Esophagus squamous epithelium (tissue), 5 donors: ENCODE results near the gene LILRA2. TPM values are rescaled to one million over a fixed set of nuclear protein-coding genes. Genes with fewer than 3 reads are reported as not detected.

Experiments
- DNase-seq: peaks from one replicate; lab custom pipeline; 2025; lab: John Stamatoyannopoulos, UW
- H3K27ac ChIP-seq, 4 donors: fragments of 200-600 bp; sonication (generic); one replicate each; pipeline ENCODE4 v1.5.1; 2016 to 2019; ENCODE audit warnings: mild to moderate bottlenecking in 1 of 4
- H3K27me3 ChIP-seq, 4 donors: fragments of 200-600 bp; sonication (generic); 1 replicate in 3 of 4; 2 replicates in 1 of 4; pipeline versions ENCODE4 v1.5.1 to v1.6.0; 2017 to 2021; ENCODE audit warnings: antibody characterized with exemption in 1 of 4
- H3K36me3 ChIP-seq, 3 donors: fragments of 200-600 bp; sonication (generic); one replicate each; pipeline ENCODE4 v1.5.1; 2016 to 2019
- H3K4me1 ChIP-seq, 3 donors: fragments of 200-600 bp; sonication (generic); one replicate each; pipeline ENCODE4 v1.5.1; 2017 to 2019
- H3K4me3 ChIP-seq, 4 donors: fragments of 200-600 bp; sonication (generic); 1 replicate in 3 of 4; 2 replicates in 1 of 4; pipeline ENCODE4 v1.5.1; 2016 to 2019; ENCODE audit warnings: mild to moderate bottlenecking in 2 of 4, moderate library complexity in 1 of 4
- H3K9me3 ChIP-seq, 3 donors: fragments of 200-600 bp; sonication (generic); one replicate each; pipeline ENCODE4 v1.5.1; 2016 to 2019
- CTCF ChIP-seq, 6 experiments: fragments of 450-650 bp in 4 of 6; fragments of 200-600 bp in 2 of 6; sonication (generic) in 2 of 6; IDR thresholded peaks; one replicate each; pipeline ENCODE4 v1.5.1; 2016 to 2019; ENCODE audit warnings: antibody characterized with exemption in 6 of 6, mild to moderate bottlenecking in 4 of 6, moderate library complexity in 4 of 6
- POLR2A ChIP-seq, 4 donors: fragments of 450-650 bp; IDR thresholded peaks; one replicate each; pipeline ENCODE4 v1.6.1; 2017; ENCODE audit warnings: antibody characterized with exemption in 4 of 4, mild to moderate bottlenecking in 4 of 4, moderate library complexity in 3 of 4
- WGBS, 2 donors: methylation state at CpG; one replicate each; pipeline ENCODE4 v1.1.5; 2018; 5-methylcytosine and 5-hydroxymethylcytosine counted together
- intact Hi-C: fragments of 100-400 bp; cut with DNase I; formaldehyde crosslinking; loops from one replicate; pipeline ENCODE4 v1.15.0; 2022
- total RNA-seq, 4 donors: library from RNA; depleted of rRNA; stranded (reverse); fragments of >200 nt; gene quantifications; one replicate each; pipeline ENCODE4 v1.1.0, GENCODE V29; 2016
- donor health status: DM: yes; HTN: yes; CAD: no.

The LILRA2 gene
- total RNA-seq, result under 1 TPM in 3 of 4 donors, not detected in 1; 0.11 to 0.76 (median 0.53) TPM

DNA sequence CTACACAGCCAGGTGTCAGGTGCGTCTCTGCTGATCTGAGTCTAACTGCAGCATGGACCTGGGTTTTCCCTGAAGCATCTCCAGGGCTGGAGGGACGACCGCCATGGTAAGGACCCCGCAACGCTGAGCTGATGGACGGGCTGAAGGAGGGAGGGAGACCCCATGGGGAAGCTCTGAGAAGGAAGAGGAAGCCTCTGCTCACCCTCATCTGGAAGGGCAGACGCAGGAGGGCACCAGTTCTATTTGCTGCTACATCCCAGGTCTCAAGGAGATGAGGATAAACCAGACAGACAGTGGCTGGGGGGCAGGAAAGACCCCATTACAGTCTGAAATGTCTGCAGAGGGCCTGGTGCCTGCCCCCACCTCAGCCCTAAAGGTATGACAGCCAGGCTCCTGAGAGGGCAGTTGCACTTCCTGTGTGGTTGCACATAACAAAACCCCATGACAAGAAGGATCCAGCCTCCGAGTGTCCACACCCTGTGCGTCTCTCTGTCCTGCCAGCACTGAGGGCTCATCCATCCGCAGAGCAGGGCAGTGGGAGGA, at the start of gene LILRA2:
Gene LILRA2, plus strand, starts transcription at position 461 of the 543 bp plus-strand sequence. CDS start 89 bp downstream, outside the sequence.
- WGBS, 2 donors, result 56% methylated on average over 8 of the region's 10 CpGs; no CpG with 5 or more reads in 1 of the 2 donors
- H3K4me3 ChIP-seq, result peak within 1 kb of the TSS in 1 of 4 donors; percentile 1
- no peak for DNase-seq
- no peak for TF ChIP-seq POLR2A (IDR thresholded peaks at IDR 0.05)
- no peak for TF ChIP-seq CTCF (IDR thresholded peaks at IDR 0.05)
- peaks cover 0 to 4% (median 0%) of the 10 kb centered on the region in 4 donors for H3K27me3 ChIP-seq
- H3K9me3 ChIP-seq, result no peaks in the 10 kb centered on the region
- intact Hi-C loops, result no loop called here
- H3K4me1 ChIP-seq, result no peaks in the 10 kb centered on the region
- H3K27ac ChIP-seq, result peak within 1 kb of the TSS in 1 of 4 donors; percentile 14
- H3K36me3 ChIP-seq, result no peaks in the 10 kb centered on the region

- no peak for DNase-seq
- TF ChIP-seq POLR2A (IDR thresholded peaks at IDR 0.05) (no peak), CTCF (IDR thresholded peaks at IDR 0.05) (no peak)
- Histone ChIP-seq H3K4me1 (no peaks in the 10 kb centered on the region), H3K9me3 (no peaks in the 10 kb centered on the region), H3K4me3 (no peak overlapping the region), H3K27me3 (peaks cover 0 to 21% (median 1%) of the 10 kb centered on the region in 4 donors), H3K36me3 (no peaks in the 10 kb centered on the region), H3K27ac (no peak overlapping the region)
- intact Hi-C loops, result no loop called here
- 79 to 82% methylated on average over 5 of the region's 5 CpGs for WGBS, 2 donors
Measured at GRCh38 chr19:54525636-54526035, 48.0 kb upstream of the LILRA2 start.

DNA sequence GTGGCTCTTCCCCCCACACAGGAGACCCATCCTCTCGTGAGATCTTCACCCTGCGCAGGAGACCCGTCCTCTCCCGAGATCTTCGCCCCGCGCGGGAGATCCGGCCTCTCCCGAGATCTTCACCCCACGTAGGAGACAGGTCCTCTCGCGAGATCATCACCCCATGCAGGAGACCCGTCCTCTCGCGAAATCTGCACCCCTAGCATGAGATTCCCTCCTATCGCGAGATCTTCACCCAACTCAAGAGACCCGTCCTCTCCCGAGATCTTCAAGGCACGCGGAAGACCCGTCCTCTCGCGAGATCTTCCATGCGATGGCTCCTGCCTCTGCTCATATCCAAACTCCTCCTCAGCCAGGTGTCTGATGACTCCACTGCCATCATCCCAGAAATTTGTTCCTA, 46.6 kb upstream of the LILRA2 start:
- H3K36me3 ChIP-seq, result no peaks in the 10 kb centered on the region
- WGBS, 2 donors, result 85 to 93% methylated on average over 26 of the region's 26 CpGs
- intact Hi-C loops, result no loop called here
- H3K4me3 ChIP-seq, result no peak overlapping the region
- TF ChIP-seq CTCF (IDR thresholded peaks at IDR 0.05) (no peak), POLR2A (IDR thresholded peaks at IDR 0.05) (no peak)
- no peaks in the 10 kb centered on the region for H3K4me1 ChIP-seq
- no peaks in the 10 kb centered on the region for H3K9me3 ChIP-seq
- no peak overlapping the region for H3K27ac ChIP-seq
- DNase-seq, result no peak
- peaks cover 0 to 10% (median 1%) of the 10 kb centered on the region in 4 donors for H3K27me3 ChIP-seq

- no peak for DNase-seq
- Histone ChIP-seq H3K9me3 (no peaks in the 10 kb centered on the region), H3K27me3 (peaks cover 0 to 37% (median 1%) of the 10 kb centered on the region in 4 donors), H3K4me1 (no peaks in the 10 kb centered on the region), H3K36me3 (no peaks in the 10 kb centered on the region), H3K4me3 (no peak overlapping the region), H3K27ac (no peak overlapping the region)
- TF ChIP-seq CTCF (IDR thresholded peaks at IDR 0.05), result no peak
- no peak for TF ChIP-seq POLR2A (IDR thresholded peaks at IDR 0.05)
- WGBS, 2 donors, result 51 to 53% methylated on average over 5 of the region's 5 CpGs
- intact Hi-C loops, result no loop called here
Measured at GRCh38 chr19:54530866-54531265, 42.7 kb upstream of the LILRA2 start.

GRCh38 chr19:54532528-54532927, 41.1 kb upstream of the LILRA2 start:
- Histone ChIP-seq H3K4me1 (no peaks in the 10 kb centered on the region), H3K27ac (no peak overlapping the region), H3K27me3 (peaks cover 0 to 34% (median 1%) of the 10 kb centered on the region in 4 donors), H3K4me3 (no peak overlapping the region), H3K36me3 (no peaks in the 10 kb centered on the region), H3K9me3 (no peaks in the 10 kb centered on the region)
- intact Hi-C loops, result no loop called here
- 49 to 65% methylated on average over 3 to 4 of the region's 4 CpGs for WGBS, 2 donors
- TF ChIP-seq POLR2A (IDR thresholded peaks at IDR 0.05) (no peak), CTCF (IDR thresholded peaks at IDR 0.05) (no peak)
- DNase-seq, result no peak
